HG02678 (cell line): Measurements from ENCODE around the gene OST4.
A peak's percentile ranks its signal among the peaks of the same experiment; 100 is the strongest.
"Not testable (repeated sequence)": the region's sequence is repeated elsewhere in the genome, so short reads cannot be mapped to it uniquely, and the experiment has no call there.

Experiments
- ATAC-seq: cut with Tn5 transposase; IDR thresholded peaks from one replicate; pipeline ENCODE4 v1.9.1; 2021; ENCODE audit warnings: mild to moderate bottlenecking, moderate library complexity; ENCODE audit not compliant: unreplicated experiment

OST4 gene

DNA sequence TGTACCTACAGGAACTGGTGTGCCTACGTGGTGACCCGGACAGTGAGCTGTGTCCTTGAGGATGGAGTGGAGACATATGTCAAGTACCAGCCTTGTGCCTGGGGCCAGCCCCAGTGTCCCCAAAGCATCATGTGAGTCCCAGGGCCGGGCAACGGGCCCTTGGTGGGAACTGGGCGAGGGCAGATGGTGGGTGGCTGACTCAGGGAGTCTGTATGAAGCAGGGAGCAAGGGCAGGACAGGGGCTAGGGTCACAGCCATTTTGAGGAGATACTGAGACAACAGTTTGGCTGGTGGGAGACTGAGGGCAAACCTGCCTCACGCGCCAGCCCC, 8.7 kb upstream of the OST4 start:
- ATAC-seq, result no peak

DNA sequence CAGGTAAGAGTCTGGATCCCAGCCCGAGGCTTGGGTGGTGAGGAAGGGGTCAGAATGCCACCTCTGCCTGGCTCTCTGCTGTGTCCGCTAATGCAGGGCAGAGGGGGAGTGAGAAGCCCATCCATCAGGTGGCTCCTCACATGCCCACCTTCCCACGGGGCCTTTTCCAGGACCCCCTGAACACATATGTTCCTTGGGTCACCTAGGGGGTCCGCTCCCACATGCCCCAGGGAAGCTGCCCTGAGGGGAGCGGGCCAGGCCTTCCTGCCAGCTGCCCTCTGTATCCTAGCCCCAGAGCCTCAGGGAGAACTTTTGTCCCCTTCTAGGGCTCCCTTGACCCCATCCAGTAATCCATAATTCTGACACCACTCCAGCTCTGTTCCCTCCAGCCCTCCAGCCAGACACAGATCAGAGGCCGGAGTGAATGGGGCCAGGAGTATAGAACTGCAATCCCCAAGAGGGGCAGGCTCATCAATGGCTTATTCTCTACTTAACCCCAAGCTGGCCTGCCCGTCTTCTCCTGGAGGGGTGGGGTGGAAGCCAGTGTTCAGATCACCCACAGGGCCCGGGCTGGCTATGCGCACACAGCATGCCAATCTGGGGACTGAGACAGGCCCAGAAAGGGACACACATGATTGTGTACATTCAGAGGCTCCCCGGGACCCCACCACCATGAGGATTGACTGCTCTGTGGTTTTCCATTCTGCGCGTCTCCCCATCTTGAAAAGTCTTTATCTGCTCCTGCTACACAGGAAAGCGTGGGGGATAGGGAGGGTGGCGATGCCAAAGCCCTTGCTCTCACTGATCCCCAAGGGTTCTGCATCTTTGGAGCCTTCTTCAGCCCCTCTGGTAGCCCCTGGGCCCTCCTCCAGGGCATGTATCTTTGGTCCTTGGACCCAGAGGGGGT, 8.0 kb upstream of the OST4 start:
- ATAC-seq, result no peak

DNA sequence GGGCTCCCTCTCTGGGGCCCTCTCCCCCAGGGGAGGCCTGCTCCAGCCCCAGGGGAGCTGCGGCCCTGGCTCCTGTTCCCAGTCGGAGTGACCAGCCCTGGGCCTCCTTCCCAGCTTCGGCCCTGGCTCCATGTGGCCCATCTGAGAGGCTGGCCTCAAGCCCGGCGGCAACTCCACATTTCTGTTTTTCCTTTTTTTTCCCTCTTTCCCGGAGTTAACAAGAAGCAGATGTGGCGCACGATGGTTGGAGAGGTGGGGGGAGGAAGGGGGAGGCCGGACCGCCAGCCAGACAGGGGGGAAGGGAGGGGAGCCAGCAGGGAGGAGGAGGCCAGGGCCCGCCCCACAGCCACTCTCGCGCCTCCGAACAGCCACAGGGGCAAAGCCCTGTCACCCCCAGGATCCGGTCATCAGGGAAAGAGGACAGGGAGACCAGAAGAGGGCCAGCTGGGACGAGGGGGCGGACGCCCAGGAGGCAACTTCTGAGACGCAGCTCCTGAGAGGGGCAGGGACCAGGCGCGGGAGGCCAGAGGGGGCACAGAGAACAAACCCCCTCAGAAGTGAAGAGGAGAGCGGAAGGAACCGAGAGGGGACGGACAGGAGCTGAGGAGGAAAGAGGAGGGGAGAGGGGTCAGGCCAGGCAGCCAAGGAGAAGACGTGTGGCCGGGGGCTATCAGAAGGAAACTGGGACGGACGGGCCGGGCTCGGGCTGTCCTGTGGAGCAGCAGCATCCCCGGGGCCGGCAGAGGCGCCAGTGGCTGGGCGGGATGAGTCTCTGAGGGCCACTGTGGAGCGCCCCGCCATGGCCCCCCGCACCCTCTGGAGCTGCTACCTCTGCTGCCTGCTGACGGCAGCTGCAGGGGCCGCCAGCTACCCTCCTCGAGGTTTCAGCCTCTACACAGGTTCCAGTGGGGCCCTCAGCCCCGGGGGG, 7.1 kb upstream of the OST4 start, which contains the start of gene EMILIN1:
Gene EMILIN1, plus strand, starts transcription at position 349 of the 928 bp plus-strand sequence. Its CDS starts 451 bp downstream, at position 800.
- no peak for ATAC-seq

DNA sequence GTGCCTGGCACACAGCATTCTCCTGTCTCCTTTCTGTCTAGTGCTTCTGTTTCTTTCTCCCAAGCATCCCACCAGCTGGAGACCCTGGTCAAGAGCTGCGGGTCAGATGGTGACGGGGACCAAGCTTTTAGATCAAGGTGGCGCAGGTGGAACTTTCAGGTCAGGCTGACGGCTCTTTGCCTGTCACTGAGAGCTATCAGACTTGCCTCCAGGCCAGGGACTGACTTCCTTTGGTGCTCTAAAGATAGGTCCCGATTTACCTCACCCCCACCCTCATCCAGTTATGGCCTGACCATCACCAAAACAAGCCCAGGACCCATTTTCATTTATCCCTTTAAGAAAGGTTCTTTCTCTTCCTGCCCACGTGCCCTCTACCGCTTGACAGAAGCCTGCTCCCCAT, 5.8 kb upstream of the OST4 start:
- no peak for ATAC-seq

DNA sequence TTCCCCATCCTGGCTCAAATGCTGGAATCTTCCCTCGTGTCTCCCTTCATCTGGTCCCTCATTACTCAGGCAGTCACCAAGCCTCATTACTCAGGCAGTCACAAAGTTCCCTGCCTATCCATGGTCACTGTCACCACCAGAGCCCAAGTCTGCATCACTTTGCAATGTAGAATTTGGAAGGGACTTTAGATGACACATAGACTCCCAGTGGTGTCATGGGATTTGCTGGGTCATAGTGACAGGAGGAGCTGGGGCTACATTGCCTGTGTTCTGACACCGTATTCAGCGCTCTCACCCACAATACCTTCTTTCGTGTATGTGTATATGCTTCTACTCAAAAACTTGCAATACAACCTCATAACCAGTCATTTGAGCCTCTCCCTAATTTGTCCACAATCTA, 4.9 kb upstream of the OST4 start:
- ATAC-seq, result no peak

DNA sequence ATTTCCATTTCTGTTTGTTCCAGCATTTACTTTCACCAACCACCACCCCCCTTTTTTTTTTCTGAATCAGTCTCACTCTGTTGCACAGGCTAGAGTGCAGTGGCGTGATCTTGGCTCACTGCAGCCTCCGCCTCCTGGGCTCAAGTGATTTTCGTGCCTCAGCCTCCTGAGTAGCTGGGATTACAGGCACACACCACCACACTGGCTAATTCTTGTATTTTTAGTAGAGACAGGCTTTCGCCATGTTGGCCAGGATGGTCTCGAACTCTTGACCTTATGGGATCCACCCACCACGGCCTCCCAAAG, 4.1 kb upstream of the OST4 start:
- not testable (repeated sequence) for ATAC-seq

DNA sequence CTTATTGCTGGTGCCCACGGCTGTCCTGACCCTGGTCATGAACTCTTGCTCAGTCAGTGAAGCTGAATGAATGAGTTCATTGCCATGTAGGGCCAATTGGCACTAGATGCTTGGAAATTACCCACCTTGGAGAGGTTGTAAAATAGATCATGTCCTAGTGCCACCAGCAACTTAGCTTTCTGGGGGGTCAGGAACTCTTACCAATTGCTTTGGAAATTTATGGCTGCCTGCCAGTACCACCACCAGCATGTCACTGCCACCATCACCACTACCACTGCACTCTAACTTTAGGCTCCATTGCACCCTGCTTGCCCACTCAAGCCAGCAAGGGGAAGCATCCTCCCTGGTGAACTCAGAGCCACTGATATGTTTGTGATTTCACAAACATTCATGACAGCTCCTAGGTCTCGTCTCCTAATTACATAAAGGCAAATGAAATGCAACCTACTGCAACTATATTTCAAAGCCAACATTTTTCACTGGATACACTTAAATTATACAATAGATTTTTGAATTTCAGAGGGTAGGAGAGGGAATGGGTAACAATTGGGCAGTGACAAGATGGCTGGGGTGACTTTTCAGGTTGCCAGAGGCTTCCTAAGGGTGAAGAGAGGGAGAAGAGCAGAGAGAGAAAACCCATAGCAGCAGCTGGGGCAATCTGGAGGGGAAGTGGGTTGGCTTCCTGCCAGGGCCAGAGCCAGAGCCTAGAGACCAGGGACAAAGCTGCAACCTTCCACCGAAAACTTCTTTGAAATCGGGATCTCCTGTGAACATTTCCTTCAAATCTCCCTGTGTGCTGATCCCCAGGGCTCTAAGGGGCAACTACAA, 3.5 kb upstream of the OST4 start:
- no peak for ATAC-seq

DNA sequence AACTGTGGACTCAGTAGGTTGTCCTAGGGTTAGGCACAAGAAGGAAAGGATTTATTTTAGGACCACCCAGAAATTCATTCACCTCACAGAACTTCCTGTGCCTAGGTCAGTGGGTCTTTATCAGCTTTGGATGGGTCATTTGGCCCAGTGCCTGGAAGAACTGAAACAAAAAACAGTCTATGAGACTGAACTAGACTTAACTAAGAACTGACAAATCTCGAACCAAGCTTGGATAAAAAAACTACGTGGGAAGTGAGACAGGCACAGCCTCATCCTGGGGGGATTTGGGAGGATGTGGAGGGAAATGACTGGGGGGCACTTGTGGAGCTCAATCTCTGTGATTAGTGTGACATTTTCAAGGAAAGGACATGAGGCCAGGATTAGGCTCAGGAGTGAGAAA, 2.3 kb upstream of the OST4 start:
- ATAC-seq, result no peak

DNA sequence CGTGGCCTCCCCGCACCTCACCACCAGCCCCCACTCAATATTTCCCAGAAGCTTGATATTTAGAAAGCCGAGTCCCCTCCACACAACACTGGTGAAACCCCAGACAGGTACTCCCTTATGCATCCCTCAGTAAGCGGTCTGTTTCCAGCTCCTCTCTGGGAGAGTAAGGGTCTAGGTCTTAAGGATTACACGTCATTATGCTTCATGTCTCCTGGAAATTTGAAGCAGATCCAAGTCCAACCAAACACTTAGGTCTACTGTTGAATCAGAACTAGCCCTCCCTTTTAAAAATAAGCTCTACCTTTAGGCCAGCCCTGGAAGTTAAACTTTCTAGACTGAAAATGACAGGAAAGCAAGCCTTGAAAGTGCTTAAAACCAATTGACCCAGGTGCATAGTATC, 1.5 kb upstream of the OST4 start:
- no peak for ATAC-seq

DNA sequence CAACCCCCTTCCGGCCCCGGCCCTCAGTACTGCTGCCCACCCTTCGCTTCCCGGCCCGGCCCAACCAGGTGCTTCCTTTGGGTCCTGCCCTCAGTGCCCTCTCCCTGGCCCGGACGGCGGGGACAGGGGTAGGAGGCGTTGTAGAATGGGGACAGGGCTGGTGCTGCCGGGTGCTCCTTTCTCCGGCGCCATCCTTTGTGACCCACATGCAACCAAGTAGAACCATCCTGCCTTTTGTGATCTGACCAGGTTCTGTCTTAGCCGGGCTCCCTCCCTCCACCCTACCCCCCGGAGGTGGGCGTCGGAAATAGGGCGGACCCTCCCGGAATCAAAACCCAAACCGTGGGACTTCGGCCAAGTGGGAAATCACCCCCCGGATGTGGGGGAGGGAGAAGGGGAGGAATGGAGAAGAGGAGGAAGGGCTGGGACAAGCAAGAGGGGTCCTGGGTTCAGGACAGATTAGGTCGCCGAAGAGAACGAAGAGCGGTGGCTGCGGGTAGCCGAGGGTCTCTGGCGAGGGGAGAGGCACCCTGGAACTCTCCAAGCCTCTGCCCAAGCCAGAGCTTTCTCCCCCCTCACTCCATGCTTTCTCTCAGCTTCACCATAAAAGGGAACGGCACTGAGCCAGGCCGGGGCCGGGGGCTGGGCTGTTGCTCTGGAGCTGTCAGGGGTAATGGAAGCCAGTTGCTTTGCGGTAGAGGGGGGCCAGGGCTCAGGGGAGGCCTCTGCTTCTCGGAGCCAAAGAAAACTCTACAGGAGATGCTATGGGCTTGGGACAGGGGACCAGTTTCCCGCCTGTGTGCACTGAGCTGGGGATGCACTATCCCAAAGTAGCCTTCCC, 756 bp upstream of the OST4 start:
- peak; percentile 16 for ATAC-seq

DNA sequence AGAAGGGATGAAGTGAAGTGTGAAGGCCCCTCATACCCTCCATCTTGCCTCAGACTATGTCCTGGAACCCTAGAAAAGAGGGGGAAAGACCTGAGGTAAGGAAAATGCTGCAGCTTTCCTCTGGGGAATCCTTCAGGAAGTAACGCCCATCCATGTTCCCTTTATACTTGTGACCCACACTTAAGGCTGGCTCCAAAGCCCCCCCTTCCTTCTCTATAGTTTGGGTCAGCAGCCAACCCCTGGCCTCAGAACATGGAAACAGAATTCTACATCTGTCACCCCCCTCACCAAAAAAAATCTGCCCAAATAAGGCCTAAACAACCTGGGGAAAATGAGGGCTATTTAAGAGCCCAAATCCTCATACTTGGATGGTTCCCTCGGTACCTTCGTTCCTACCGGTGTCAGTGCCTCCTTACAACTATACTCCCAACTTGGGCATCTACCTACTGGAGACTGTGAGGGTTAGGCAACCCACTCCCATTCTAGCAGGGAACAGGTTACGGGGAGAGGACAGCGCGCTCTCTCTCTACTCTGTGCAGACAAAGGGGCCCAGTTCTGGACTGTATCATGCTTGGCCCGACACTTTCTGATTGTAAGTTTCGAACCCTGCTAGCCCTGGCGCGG, 689 bp downstream of the OST4 start:
- ATAC-seq, result no peak

DNA sequence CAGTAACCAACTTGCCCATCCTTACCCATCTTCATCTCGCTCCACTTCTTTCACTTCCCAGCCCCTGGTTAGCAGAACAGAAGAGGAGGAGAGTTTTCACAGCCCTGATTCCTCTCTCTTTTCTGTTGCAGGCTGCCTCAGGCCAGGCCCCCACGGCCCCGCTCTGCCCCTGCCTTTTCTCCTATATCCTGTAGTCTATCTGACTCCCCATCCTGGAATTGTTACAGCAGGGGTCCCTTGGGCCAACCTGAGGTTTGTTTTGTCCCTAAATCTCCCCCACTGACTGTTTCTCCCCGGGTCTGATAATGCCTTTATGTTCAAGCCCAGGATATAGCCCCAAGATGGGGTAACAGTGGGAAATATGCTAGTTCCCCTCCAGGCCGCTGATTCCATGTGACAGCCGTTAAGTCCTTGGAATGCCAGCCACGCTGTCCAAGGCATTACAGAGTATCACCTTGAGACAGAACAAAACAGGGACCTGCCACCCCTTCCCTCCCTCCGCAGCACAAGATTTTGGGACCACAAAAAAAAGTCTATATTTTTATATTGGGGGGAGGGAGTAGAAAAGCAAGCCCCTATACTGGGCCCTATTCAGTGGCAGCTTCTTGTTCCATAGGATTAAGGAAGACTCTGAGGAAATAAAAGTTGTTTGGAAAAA, 1.4 kb downstream of the OST4 start:
- no peak for ATAC-seq

DNA sequence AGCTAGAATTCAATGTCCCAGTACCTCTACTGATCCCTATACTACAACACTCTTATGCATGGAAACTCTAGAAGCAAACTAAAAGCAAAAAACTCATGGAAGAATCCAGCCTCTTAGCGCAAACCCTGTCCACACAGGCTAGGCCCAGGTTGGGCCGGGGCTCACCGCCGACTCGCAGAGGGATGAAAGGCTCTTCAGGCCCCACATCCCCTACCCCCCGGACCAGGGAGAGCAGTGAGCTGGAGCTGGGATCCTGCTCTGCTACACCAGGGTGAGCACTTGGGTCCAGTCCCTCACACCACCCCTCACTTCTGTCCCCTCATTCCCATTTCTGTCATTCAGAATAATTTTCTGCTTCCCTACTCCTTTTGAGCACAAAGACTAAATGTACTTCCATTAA, 2.0 kb downstream of the OST4 start:
- no peak for ATAC-seq

DNA sequence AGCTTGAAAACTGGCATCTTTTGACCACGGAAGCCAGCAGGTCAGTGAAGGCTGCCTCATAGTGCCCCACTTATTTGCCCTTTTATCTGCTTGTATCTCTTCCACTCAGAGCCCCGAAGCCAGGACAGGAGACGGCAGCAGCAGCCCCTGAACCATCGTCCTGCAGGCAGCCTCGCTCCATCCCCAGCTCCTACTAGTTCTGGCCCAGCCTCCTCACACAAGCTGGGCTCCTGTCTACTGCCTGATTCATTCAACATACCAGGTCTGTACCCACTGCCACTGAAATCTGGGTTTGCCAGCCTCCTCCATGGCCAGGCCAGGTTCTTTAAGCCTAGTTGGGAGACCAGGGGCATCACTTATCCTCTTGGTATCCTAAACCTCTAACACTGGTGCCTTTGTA, 4.1 kb downstream of the OST4 start:
- ATAC-seq, result no peak

DNA sequence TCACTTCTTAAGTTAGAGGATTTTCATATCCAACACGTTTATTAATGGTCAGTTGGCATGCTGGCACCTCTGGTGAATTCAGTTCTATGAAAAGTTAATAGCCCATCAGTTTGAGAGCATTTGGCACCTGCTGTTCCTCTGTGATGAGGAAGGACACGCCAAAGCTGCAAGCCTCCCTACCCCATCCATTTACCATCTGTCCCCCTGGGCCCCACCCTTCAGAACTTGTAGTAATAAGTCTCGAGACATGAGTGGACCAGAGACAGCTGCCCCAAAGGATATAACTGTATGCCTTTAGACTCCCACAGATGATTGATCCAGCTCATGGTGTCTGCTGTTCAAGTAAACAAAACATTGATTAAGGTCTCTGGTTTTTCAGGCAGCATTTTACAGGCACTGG, 6.3 kb downstream of the OST4 start:
- ATAC-seq, result no peak

DNA sequence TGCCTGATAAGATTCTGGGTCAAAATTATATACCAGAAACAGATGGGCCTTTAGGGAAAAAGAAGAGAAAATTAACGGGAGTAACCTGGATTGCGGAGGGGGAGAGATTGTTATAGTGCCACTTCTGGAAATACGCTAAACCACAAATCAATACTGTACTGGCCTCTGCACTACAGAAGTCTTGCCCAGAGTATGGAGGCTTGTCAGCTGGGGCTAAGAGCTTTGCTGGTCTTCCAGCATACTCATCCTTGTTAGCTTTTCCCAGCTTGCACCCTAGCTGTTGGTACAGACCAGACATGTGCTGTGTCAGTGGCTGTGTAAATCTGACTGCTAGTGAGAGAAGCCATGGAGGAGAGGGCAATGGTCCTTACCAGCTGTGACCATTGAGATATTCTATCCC, 11.1 kb downstream of the OST4 start:
- ATAC-seq, result no peak

DNA sequence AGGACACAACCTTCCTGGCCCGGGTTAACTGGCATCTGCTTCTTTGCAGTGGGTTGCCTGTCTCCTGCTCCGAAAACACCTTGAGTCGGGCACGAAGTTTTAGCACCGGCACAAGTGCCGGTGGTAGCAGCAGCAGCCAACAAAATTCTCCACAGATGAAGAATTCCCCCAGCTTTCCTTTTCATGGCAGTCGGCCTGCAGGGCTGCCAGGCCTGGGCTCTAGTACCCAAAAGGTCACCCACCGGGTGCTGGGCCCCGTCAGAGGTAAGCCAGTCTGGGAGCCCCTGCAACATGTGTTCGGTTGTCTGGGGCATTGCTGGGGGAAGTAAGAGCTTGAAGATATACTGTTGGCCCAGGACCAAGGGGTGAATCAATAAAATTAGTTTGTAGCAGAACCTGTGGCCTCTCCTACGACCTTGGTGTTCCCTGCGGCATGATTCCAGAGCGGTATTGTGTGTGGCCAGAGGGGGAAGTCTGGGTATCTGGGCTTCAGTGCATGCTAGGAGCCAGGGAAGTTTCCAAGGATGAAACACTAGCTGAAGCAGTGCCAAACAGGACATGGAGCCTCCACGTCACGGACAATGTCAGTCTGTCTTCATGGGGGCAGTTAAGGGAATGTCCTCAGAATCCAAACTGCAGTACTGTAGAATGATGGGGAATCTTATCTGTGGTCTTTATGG, 12.2 kb downstream of the OST4 start:
- ATAC-seq, result no peak

DNA sequence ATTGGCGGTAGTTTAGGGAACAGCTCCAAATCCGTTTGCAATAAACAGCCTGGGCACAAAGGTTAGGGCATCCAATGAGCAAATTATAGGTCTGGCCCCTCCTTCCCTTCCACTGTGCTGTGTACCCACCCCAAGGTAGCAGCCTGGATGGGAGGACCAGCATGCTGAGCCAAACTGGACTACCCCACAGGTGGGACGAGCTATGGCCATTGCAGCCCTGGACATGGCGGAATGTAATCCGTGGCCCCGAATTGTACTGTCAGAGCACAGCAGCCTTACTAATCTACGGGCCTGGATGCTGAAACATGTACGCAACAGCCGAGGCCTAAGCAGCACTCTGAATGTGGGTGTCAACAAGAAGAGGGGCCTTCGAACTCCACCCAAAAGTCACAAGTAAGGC, 13.2 kb downstream of the OST4 start:
- no peak for ATAC-seq

DNA sequence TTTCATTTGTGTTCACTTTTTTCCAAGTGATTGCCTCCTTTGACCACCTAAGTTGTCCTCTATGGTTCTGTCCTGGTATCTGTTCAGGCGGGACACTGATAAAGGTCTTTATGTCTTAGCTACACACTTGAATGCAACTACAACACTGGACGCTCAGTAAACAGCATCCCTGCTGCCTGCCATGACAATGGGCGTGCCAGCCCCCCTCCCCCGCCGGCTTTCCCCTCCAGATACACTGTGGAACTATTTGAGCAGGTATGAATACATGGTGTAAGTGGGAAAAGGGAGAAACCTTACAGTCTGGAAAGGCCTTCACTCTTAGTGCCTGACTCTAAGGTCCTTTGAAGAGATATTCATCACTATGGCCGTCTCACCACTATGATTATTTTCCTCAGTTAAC, 14.3 kb downstream of the OST4 start:
- ATAC-seq, result no peak
